ENCODE results near the gene PTPRT. TPM values are rescaled to one million over a fixed set of nuclear protein-coding genes. Genes with fewer than 3 reads are reported as not detected.

The PTPRT gene
- total RNA-seq, 1 experiment from 2014 or later: not detected

DNA sequence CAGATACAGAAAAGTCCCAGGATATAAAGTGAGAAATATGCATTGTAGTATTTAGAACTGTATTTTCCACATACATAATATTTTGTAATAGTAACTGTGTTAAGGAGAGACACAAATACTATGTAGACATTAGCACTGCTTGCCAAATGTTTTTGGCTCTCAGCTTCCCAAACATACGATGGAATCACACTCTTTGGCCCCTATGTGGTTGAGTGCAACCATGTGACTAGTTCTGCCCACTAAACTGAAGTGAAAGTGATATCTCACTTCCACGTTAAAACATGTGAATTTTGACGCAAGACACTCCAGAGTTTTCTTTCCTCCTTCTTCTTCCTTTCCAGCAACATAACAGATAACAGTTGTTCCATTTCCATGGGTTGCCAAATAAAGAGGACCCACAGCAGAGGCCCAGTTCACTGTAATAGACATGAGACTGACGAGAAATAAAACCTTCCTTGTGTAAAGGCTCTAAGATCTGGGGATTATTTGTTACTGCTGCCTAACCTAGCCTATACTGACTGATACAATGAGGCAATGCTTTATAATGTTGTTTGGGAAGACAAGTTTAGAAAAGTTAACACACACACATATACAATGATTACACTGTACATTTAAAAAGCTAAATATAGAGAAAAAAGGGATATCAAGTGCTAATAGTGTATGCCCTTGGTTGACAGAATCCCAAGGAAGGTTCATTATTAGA, 97.2 kb downstream of the PTPRT start:
- Mint-ChIP-seq H3K4me1 (ENCODE audit: low read depth, unreplicated experiment) (no peaks in the 10 kb centered on the region), H3K4me3 (ENCODE audit: low read depth, unreplicated experiment) (no peak overlapping the region), H3K36me3 (ENCODE audit: insufficient read depth, unreplicated experiment) (no peaks in the 10 kb centered on the region), H3K9me3 (ENCODE audit: low read depth, unreplicated experiment) (no peaks in the 10 kb centered on the region), H3K27ac (ENCODE audit: unreplicated experiment) (no peak overlapping the region), H3K27me3 (ENCODE audit: unreplicated experiment) (peaks cover 76% of the 10 kb centered on the region)
- CTCF ChIA-PET: no interaction called here
- BruUV-seq (replicated peaks): no TSS peak
- TF ChIP-seq CTCF (IDR thresholded peaks at IDR 0.05; ENCODE audit: unreplicated experiment): no peak
- intact Hi-C loops (cut with micrococcal nuclease; ENCODE audit: unreplicated experiment): no loop called here
- DNase-seq: no peak

DNA sequence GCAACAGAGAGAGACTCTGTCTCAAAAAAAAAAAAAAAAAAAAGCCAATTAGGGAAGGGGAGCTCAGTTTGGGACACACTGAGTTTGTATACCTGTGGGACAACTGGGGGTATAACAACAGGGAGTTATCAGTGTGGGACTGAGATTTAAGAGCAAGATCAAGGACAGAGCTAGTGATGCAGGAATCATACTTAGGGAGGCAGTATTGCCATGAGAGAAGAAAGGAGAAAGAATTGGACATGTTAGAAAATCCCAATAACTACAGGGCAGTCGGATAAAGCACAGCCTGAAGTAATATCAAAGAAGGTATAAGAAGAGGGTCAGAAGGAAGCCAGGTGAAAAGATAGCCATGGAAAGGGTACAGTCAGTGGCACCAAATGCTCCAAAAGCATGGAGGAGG, 121.2 kb downstream of the PTPRT start:
- intact Hi-C loops (cut with micrococcal nuclease; ENCODE audit: unreplicated experiment): loop anchor here (2.0 kb wide), 1 partner anchor 118 kb away; no protein-coding TSS in a partner anchor
- no peak for DNase-seq
- CTCF ChIA-PET: interaction anchor here (0.6 to 1.3 kb wide), 4 partner anchors 74 to 542 kb away, joined by 3 to 5 read pairs (median 4); no protein-coding TSS in a partner anchor
- Mint-ChIP-seq H3K27ac (ENCODE audit: unreplicated experiment) (no peak overlapping the region), H3K9me3 (ENCODE audit: low read depth, unreplicated experiment) (peaks cover 5% of the 10 kb centered on the region), H3K27me3 (ENCODE audit: unreplicated experiment) (peaks cover 46% of the 10 kb centered on the region), H3K4me1 (ENCODE audit: low read depth, unreplicated experiment) (no peaks in the 10 kb centered on the region), H3K4me3 (ENCODE audit: low read depth, unreplicated experiment) (no peak overlapping the region), H3K36me3 (ENCODE audit: insufficient read depth, unreplicated experiment) (no peaks in the 10 kb centered on the region)
- no peak for TF ChIP-seq CTCF (IDR thresholded peaks at IDR 0.05; ENCODE audit: unreplicated experiment)
- no TSS peak for BruUV-seq (replicated peaks)

DNA sequence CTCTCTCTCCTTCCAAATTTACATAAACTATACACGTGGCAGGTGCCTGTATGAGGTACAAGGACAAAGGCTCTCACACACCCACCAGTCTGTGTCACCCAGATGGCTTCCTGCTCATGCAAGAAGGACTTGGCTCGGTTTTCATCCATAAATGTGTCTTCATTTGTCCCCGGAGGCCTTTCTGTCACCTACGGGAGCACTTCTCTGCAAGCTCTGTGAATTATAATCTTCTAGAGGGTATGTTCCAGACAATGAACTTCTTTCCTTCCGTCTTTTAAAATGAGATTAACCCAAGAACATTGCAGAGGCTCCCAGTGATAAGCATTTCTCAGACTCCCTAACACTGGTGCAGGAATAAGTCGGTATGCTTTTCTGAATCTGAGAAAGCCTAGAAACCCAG, 123.6 kb downstream of the PTPRT start:
- Mint-ChIP-seq H3K36me3 (ENCODE audit: insufficient read depth, unreplicated experiment) (no peaks in the 10 kb centered on the region), H3K27ac (ENCODE audit: unreplicated experiment) (no peak overlapping the region), H3K4me1 (ENCODE audit: low read depth, unreplicated experiment) (no peaks in the 10 kb centered on the region), H3K4me3 (ENCODE audit: low read depth, unreplicated experiment) (no peak overlapping the region), H3K27me3 (ENCODE audit: unreplicated experiment) (peaks cover 63% of the 10 kb centered on the region), H3K9me3 (ENCODE audit: low read depth, unreplicated experiment) (peaks cover 5% of the 10 kb centered on the region)
- intact Hi-C loops (cut with micrococcal nuclease; ENCODE audit: unreplicated experiment): no loop called here
- no TSS peak for BruUV-seq (replicated peaks)
- CTCF ChIA-PET: interaction anchor here (0.6 kb wide), 1 partner anchor 585 kb away, joined by 3 read pairs; no protein-coding TSS in a partner anchor
- no peak for TF ChIP-seq CTCF (IDR thresholded peaks at IDR 0.05; ENCODE audit: unreplicated experiment)
- no peak for DNase-seq

- no TSS peak for BruUV-seq (replicated peaks)
- Mint-ChIP-seq H3K27ac (ENCODE audit: unreplicated experiment) (no peak overlapping the region), H3K4me3 (ENCODE audit: low read depth, unreplicated experiment) (no peak overlapping the region), H3K36me3 (ENCODE audit: insufficient read depth, unreplicated experiment) (no peaks in the 10 kb centered on the region), H3K27me3 (ENCODE audit: unreplicated experiment) (peaks cover 71% of the 10 kb centered on the region), H3K9me3 (ENCODE audit: low read depth, unreplicated experiment) (peaks cover 5% of the 10 kb centered on the region), H3K4me1 (ENCODE audit: low read depth, unreplicated experiment) (no peaks in the 10 kb centered on the region)
- no peak for DNase-seq
- intact Hi-C loops (cut with micrococcal nuclease; ENCODE audit: unreplicated experiment): no loop called here
- no peak for TF ChIP-seq CTCF (IDR thresholded peaks at IDR 0.05; ENCODE audit: unreplicated experiment)
- CTCF ChIA-PET: no interaction called here
These were observed 124.4 kb downstream of the PTPRT start for GRCh38 chr20:43065299-43065698.
